Uterus (tissue), 4 donors: ENCODE results near the gene KRTAP10-10. TPM values are rescaled to one million over a fixed set of nuclear protein-coding genes. Genes with fewer than 3 reads are reported as not detected.

ENCODE experiments used
- DNase-seq, 2 donors: peaks; one replicate each; pipeline ENCODE4 v3.0.0-alpha.2; 2019 to 2020
- H3K27ac ChIP-seq, 2 donors: fragments of 200-600 bp; sonication (generic); 1 replicate in 1 of 2; 2 replicates in 1 of 2; pipeline ENCODE4 v1.5.1; 2016 to 2018
- H3K27me3 ChIP-seq, 2 donors: fragments of 200-600 bp; sonication (generic); one replicate each; pipeline ENCODE4 v1.5.1; 2018 to 2019; ENCODE audit warnings: control low read depth in 1 of 2
- H3K36me3 ChIP-seq, 2 donors: fragments of 200-600 bp; sonication (generic); one replicate each; pipeline ENCODE4 v1.5.1; 2019; ENCODE audit warnings: control low read depth in 1 of 2
- H3K4me1 ChIP-seq, 2 donors: fragments of 200-600 bp; sonication (generic); one replicate each; pipeline ENCODE4 v1.5.1; 2018 to 2019; ENCODE audit warnings: control low read depth in 1 of 2
- H3K4me3 ChIP-seq, 2 donors: fragments of 200-600 bp; sonication (generic); 1 replicate in 1 of 2; 2 replicates in 1 of 2; pipeline ENCODE4 v1.5.1; 2018 to 2019; ENCODE audit warnings: mild to moderate bottlenecking in 1 of 2
- H3K9me3 ChIP-seq, 2 donors: fragments of 200-600 bp; sonication (generic); one replicate each; pipeline ENCODE4 v1.5.1; 2019; ENCODE audit warnings: control low read depth in 1 of 2
- CTCF ChIP-seq, 4 experiments: fragments of 200-600 bp in 2 of 4; fragments of 450-650 bp in 2 of 4; sonication (generic) in 2 of 4; IDR thresholded peaks; one replicate each; pipeline ENCODE4 v1.5.1; 2016 to 2019; ENCODE audit warnings: antibody characterized with exemption in 4 of 4, mild to moderate bottlenecking in 2 of 4, moderate library complexity in 1 of 4
- POLR2A ChIP-seq, 2 donors: fragments of 450-650 bp; IDR thresholded peaks; one replicate each; pipeline ENCODE4 v1.6.1; 2016; ENCODE audit warnings: antibody characterized with exemption in 2 of 2, mild to moderate bottlenecking in 1 of 2, moderate library complexity in 1 of 2
- intact Hi-C: fragments of 100-400 bp; cut with DNase I; formaldehyde crosslinking; loops from one replicate; pipeline ENCODE4 v1.15.1; 2023; ENCODE audit warnings: low total_unique reads
- total RNA-seq, 4 donors: library from RNA; depleted of rRNA in 3 of 4; stranded (reverse); fragments of >200 nt in 3 of 4; gene quantifications; one replicate each; pipeline versions ENCODE4 v1.1.0 to v1.2.4, GENCODE V29; 2014 to 2023
- donor health status: DM: yes; HTN: yes; CAD: no.

Gene KRTAP10-10
- total RNA-seq, 4 donors from 2014 or later: not detected

- Histone ChIP-seq H3K4me1 (no peaks in the 10 kb centered on the region), H3K9me3 (peaks cover 0 to 2% of the 10 kb centered on the region in 2 donors), H3K4me3 (no peak overlapping the region), H3K36me3 (no peaks in the 10 kb centered on the region), H3K27ac (no peak overlapping the region), H3K27me3 (no peaks in the 10 kb centered on the region)
- TF ChIP-seq CTCF (IDR thresholded peaks at IDR 0.05): no peak
- no peak for TF ChIP-seq POLR2A (IDR thresholded peaks at IDR 0.05)
- DNase-seq: no peak
- intact Hi-C loops: no loop called here
Observed at GRCh38 chr21:44611551-44611950, 25.6 kb upstream of the KRTAP10-10 start.

GRCh38 chr21:44612029-44612486, 25.1 kb upstream of the KRTAP10-10 start, which contains the start of gene KRTAP10-8:
KRTAP10-8 (plus strand) TSS chr21:44612079; CDS start chr21:44612101, 22 bp downstream.
- intact Hi-C loops: no loop called here
- TF ChIP-seq POLR2A (IDR thresholded peaks at IDR 0.05) (no peak), CTCF (IDR thresholded peaks at IDR 0.05) (no peak)
- Histone ChIP-seq H3K27me3 (no peaks in the 10 kb centered on the region), H3K9me3 (peaks cover 0 to 2% of the 10 kb centered on the region in 2 donors), H3K27ac (no peak within 1 kb of the TSS), H3K4me3 (no peak within 1 kb of the TSS), H3K4me1 (no peaks in the 10 kb centered on the region), H3K36me3 (no peaks in the 10 kb centered on the region)
- no peak for DNase-seq

GRCh38 chr21:44612669-44613229, 24.4 kb upstream of the KRTAP10-10 start:
- no peaks in the 10 kb centered on the region for H3K27me3 ChIP-seq

GRCh38 chr21:44613386-44614155, 23.6 kb upstream of the KRTAP10-10 start:
- no peaks in the 10 kb centered on the region for H3K36me3 ChIP-seq
- no peak overlapping the region for H3K27ac ChIP-seq
- TF ChIP-seq POLR2A (IDR thresholded peaks at IDR 0.05) (no peak), CTCF (IDR thresholded peaks at IDR 0.05) (no peak)
- DNase-seq: no peak
- intact Hi-C loops: no loop called here
- H3K4me1 ChIP-seq: no peaks in the 10 kb centered on the region
- peaks cover 0 to 2% of the 10 kb centered on the region in 2 donors for H3K9me3 ChIP-seq
- no peaks in the 10 kb centered on the region for H3K27me3 ChIP-seq
- no peak overlapping the region for H3K4me3 ChIP-seq

More at GRCh38 chr21:44612669-44613229, 24.4 kb upstream of the KRTAP10-10 start:
- DNase-seq: no peak
- Histone ChIP-seq H3K36me3 (no peaks in the 10 kb centered on the region), H3K27ac (no peak overlapping the region), H3K4me1 (no peaks in the 10 kb centered on the region), H3K4me3 (no peak overlapping the region), H3K9me3 (peaks cover 0 to 2% of the 10 kb centered on the region in 2 donors)
- TF ChIP-seq POLR2A (IDR thresholded peaks at IDR 0.05): no peak
- no peak for TF ChIP-seq CTCF (IDR thresholded peaks at IDR 0.05)
- intact Hi-C loops: no loop called here

GRCh38 chr21:44614161-44614631, 23.0 kb upstream of the KRTAP10-10 start:
- H3K4me1 ChIP-seq: no peaks in the 10 kb centered on the region
- DNase-seq: no peak
- no peaks in the 10 kb centered on the region for H3K27me3 ChIP-seq
- TF ChIP-seq CTCF (IDR thresholded peaks at IDR 0.05) (no peak), POLR2A (IDR thresholded peaks at IDR 0.05) (no peak)
- no peak overlapping the region for H3K27ac ChIP-seq
- intact Hi-C loops: no loop called here
- peaks cover 0 to 1% of the 10 kb centered on the region in 2 donors for H3K9me3 ChIP-seq
- no peak overlapping the region for H3K4me3 ChIP-seq
- no peaks in the 10 kb centered on the region for H3K36me3 ChIP-seq
